ENCODE measurements around the gene LILRB4.
"Not testable (repeated sequence)": the region's sequence is repeated elsewhere in the genome, so short reads cannot be mapped to it uniquely, and the experiment has no call there.

Gene LILRB4

DNA sequence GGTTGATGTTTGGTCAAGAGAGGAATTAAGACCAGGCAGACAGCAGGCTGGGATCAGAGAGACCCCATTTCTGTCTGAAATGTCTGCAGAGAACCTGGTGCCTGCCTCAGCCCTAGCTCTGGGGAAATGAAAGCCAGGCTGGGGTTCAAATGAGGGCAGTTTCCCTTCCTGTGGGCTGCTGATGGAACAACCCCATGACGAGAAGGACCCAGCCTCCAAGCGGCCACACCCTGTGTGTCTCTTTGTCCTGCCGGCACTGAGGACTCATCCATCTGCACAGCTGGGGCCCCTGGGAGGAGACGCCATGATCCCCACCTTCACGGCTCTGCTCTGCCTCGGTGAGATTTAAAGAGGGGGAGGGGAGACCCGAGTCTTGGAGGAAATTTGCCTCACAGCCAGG is at the start of gene LILRB4:
TSS of gene LILRB4 (plus strand) at position 256 of the 400 bp plus-strand sequence. CDS start at position 305, 49 bp downstream.
- no peak for DNase-seq (ENCODE audit: low spot score)

DNA sequence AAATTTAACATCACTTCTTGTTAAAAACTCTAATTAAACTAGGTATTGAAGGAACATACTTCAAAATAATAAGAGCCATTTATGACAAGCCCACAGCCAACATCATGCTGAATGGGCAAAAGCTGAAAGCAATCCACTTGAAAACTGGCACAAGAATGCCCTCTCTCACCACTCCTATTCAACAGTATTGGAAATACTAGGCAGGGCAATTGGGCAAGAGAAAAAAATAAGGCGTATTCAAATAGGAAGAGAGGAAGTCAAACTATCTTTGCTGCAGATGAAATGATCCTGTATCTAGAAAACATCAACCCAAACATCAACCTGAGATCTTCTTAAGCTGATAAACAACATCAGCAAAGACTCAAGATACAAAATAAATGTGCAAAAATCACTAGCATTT is 48.1 kb upstream of the LILRB4 start:
- DNase-seq (ENCODE audit: low spot score): no peak

DNA sequence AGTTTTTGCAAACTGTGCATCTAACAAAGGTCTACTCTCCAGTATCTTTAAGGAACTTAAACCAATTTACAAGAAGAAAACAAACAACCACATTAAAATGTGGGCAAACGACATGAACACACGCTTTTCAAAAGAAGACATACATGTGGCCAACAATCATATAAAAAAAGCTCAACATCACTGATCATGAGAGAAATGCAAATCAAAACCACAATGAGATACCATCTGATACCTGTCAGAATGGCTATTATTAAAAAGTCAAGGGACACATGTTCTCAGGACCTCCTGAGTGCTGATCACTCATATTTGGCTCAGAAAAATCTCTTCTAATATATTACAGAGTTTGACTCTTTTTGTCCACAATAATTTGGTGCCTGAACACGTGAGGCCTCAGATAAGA is 46.7 kb upstream of the LILRB4 start:
- DNase-seq (ENCODE audit: low spot score): no peak

DNA sequence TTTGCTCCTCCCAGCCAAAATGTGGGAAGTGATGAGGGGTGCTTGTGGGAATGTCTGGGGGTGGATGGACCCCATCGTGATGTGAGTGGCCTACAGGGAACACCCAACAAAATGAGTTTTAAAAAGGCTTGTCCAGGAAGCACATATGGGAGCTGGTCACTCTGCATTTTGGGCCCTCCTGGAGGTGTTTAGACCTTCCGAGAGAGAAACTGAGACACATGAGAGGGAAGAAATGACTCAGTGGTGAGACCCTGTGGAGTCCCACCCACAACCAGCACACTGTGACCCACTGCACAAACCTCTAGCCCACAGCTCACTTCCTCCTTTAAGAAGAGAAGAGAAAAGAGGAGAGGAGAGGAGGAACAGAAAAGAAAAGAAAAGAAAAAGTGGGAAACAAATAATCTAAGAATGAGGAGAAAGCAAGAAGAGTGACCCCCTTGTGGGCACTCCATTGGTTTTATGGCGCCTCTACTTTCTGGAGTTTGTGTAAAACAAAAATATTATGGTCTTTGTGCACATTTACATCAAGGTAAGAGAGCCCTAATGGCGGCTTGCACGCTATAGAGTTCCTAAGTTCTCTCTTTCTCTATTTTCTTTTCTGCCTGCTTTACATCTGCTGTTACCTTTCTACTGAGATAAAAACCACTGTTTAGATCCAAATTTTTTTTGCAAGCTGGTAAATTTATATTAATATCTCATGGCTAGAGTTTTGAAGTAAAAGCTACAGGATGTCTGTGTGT is 45.8 kb upstream of the LILRB4 start:
- DNase-seq (ENCODE audit: low spot score): no peak

DNA sequence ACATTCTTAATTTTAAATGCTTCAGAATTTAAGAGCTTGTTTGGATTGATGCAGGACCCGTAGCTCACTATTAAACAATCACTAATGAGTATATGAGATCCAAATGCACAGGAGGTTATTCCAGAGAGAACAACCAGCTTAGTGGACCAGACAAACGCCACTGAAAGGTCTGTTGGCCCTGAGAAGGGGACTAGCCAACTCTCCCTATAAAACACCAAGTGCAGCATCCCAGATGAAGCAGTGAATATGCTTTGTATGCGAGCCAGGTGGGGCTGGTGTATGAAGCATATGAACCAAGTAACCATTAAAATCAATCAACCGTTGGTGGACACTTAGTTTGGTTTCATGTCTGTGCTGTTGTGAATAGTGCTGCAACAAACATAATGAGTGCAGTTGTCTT is 42.3 kb upstream of the LILRB4 start:
- DNase-seq (ENCODE audit: low spot score): no peak

DNA sequence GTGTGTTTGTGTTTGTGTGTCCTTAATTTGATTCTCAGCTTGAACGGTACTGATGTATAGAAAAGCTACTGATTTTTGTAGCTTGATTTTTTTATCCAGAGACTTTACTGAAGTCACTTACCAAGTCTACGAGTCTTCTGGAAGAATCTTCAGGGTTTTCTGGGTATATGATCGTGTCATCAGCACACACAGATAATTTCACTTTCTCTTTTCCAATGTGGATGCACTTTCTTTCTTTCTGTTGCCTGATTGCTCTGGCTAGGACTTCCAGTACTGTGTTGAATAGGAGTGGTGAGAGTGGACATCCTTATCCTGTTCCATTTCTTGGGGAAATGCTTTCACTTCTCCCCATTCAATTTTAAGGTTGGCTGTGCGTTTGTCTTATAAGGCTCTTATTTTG is 40.4 kb upstream of the LILRB4 start:
- DNase-seq (ENCODE audit: low spot score): no peak

DNA sequence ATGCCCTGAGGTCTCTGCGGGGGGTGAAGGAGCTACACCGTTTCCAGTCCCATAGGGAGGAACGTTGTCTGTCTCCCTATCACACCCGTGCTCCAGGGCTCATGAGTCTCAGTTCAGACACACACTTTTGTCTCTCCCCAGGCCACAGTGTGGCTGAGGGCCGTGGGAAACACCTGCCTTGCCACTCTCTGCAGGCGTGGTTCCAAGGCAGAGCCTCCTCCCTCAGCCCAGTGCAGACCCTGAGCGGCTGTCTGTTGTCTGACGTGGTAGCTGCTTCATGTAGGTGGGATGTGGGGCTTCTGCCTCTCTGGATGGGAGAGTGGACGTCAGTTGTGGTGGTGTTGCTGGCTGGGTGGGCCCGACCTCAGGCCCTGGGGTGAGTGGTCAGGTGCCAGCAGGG is 38.6 kb upstream of the LILRB4 start:
- not testable (repeated sequence) for DNase-seq (ENCODE audit: low spot score)

DNA sequence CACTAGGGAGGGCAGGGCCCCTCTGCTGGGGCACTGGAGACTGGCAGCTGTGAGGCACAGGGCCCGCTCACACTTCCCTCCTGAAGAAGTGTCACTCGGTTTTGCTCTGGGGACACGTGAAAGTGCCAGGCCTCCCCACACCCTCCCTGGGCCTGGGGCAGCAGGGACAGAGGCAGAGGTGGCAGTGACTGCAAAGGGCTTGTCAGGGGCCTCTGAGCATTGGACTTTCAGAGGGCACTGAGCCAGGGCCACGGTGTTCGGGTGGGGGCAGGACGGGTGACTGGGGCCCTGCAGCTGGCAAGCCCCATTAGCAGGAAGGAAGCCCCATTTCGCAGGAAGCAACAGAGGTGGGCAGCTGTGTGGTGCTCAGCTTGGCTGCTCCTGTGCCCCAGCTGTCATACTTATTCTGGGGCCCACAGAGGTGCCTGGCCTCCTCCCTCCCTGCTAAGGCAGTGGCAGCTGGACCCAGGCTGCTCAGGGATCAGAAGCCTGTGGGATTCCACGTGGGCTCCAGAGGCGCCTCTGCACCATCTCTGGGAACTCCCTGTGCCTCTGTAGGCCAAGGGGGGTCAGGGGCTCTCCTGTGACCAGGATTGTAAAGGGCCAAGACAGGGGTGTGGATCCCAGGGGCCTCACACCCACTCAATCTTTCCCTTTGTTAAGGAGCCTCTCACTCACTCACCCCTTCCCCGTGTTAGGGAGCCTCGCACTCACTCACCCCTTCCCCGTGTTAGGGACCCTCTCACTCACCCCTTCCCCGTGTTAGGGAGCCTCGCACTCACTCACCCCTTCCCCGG is 37.7 kb upstream of the LILRB4 start:
- DNase-seq (ENCODE audit: low spot score): not testable (repeated sequence)

DNA sequence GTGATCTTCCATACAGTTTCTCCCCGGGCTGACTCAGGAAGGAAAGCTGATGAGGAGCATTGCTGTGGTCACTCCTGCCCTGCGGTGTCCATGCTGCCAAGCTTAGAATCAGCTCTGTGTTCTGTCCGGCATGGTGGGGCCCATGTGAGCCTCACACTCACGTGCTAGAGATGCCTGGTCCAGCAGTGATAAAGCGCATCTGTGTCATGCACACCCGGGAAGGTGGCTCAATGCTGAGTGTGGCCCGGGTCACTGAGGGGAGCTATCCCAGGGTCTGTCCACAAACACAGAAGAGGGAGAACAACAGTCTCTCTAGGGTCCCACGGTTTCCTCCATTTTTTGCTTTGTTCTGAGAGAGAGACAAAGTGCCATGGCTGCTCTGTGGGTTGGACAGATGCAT is 36.0 kb upstream of the LILRB4 start:
- DNase-seq (ENCODE audit: low spot score): no peak

DNA sequence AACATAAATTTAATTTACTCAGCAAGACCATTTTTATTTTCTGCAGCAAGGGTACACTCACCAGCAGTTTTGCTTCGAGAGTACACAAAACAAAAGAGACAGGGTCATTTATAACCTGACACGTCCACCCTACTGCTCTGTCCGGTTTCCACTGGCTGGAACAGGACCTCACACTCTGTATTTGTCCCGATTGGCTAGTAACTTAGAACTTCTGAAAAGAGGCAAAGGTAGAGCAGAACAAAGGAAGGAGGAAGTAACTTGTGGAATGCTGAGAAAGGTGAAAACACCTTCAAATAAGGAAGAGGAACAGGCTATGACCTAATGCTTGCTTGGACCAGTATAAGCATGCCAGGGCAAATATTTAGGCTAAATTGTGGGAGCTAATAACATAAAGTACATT is 34.9 kb upstream of the LILRB4 start:
- not testable (repeated sequence) for DNase-seq (ENCODE audit: low spot score)

DNA sequence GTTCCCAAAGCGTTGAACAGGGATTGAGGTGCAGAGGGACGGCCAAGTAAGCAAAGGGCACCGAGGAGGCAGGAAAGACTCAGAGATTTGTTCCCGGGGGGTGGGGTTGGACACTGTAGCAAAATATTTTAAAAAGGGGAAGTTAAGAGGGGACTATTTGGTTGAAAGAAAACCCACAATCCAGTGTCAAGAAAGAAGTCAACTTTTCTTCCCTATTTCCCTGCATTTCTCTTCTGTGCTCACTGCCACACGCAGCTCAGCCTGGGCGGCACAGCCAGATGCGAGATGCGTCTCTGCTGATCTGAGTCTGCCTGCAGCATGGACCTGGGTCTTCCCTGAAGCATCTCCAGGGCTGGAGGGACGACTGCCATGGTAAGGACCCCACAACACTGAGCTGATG is 32.5 kb upstream of the LILRB4 start, which contains the start of gene LILRB1:
TSS of gene LILRB1 (plus strand) at position 223 of the 400 bp plus-strand sequence. CDS start 590 bp downstream, outside the sequence.
- not testable (repeated sequence) for DNase-seq (ENCODE audit: low spot score)

DNA sequence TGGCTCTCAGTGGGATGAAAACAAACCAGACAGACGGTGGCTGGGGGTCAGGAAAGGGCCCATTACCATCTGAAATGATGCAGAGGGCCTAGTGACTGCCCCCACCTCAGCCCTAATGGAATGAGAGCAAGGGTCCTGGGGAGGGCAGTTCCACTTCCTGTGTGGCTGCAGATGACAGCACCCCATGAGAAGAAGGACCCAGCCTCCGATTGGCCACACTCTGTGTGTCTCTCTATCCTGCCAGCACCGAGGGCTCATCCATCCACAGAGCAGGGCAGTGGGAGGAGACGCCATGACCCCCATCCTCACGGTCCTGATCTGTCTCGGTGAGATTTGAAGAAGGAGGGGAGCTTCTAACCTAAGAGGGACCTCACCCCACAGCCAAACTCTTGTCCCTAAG is 32.0 kb upstream of the LILRB4 start:
- DNase-seq (ENCODE audit: low spot score): no peak

DNA sequence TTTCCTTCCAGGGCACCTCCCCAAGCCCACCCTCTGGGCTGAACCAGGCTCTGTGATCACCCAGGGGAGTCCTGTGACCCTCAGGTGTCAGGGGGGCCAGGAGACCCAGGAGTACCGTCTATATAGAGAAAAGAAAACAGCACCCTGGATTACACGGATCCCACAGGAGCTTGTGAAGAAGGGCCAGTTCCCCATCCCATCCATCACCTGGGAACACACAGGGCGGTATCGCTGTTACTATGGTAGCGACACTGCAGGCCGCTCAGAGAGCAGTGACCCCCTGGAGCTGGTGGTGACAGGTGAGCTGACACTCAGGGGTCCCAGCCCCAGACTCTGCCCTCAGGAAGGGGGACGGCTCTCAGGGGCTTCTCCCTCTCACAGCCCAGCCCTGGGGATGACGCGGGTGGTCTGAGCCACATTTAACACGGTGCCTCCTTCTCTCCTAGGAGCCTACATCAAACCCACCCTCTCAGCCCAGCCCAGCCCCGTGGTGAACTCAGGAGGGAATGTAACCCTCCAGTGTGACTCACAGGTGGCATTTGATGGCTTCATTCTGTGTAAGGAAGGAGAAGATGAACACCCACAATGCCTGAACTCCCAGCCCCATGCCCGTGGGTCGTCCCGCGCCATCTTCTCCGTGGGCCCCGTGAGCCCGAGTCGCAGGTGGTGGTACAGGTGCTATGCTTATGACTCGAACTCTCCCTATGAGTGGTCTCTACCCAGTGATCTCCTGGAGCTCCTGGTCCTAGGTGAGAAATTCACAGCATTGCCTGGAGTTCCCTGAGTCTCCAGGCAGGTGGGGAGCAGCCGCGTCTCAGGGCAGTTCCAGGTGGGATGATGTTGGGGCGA is 31.1 kb upstream of the LILRB4 start:
- DNase-seq (ENCODE audit: low spot score): not testable (repeated sequence)

DNA sequence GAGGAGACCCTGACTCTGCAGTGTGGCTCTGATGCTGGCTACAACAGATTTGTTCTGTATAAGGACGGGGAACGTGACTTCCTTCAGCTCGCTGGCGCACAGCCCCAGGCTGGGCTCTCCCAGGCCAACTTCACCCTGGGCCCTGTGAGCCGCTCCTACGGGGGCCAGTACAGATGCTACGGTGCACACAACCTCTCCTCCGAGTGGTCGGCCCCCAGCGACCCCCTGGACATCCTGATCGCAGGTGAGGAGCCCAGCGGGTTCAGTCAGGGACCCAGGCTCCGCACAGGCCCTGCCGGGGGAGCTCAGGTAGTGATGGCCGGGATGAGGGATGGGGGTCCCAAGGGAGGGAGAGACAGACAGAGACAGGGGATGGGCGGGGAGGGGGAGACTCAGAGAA is 30.3 kb upstream of the LILRB4 start:
- DNase-seq (ENCODE audit: low spot score): not testable (repeated sequence)

DNA sequence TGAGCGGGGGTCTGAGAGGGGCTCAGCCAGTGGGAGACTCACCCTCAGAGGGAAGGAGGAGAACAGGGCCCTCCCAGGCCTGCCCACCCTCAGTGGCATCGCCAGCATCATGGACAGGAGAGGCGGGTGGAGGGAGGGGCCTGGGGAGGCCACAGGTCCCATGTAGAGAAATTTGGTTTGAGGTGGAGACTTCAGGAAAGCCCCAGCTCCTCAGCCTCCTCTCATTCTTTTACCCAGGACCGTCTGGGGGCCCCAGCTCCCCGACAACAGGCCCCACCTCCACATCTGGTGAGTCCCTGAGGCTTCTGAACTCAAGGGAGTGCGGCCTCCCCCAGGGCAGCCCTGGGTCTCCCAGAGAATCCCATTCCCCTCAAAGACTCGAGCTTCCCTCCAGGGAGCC is 29.4 kb upstream of the LILRB4 start:
- DNase-seq (ENCODE audit: low spot score): no peak

DNA sequence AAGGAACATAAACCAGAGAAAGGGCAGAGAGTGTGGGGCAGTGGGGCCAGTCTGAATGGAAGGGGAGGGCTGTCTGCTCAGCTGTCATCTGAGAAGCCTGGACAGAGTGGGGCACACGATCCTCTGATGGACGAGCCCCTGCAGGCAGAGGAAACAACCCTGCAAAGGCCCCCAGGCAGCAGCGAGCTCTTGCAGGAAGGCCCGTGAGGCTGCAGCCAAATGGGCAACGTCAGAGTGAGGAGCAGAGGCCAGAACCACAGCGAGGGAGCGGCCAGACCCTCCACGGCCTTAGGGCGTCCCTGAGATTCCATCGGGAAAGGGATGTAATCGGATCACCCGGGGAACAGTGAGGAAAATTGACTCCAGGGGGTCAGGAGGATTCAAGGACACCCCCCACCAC is 26.7 kb upstream of the LILRB4 start:
- not testable (repeated sequence) for DNase-seq (ENCODE audit: low spot score)

DNA sequence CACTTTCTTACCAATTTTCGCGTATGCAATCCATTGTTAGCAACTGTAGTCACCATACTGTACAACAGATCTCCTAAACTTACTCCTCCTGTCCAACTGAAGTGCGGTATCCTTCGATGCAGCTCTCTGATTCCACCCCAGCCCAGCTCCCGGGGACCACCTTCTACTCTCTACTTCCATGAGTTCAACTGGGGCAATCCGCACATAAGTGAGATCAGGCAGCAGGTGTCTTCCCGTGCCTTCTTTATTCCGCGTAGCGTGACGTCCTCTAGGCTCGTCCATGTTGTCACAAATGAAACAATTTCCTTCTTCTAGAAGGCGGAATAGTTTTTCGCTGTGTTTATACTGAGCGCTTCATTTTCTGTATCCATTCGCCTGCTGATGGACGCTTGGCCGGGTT is 24.1 kb upstream of the LILRB4 start:
- no peak for DNase-seq (ENCODE audit: low spot score)

DNA sequence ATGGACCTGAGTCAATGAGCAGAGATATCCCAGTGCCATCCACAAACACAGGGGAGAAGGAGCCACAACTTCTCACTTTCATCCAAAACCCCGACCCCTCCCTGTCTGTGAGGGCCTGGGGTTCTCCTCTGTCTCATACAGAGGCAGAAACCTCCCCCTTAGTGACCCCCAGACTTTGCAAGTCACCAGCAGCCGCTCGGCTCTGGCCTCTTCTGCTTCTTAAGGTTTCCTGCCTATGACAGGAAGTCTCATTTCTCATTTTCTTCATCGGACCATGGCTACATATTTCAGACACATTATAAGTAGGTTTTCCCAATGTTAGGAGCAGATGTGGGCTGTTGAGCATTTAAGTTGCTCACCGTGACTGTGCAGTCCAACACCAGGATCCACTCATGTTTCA is 19.8 kb upstream of the LILRB4 start:
- not testable (repeated sequence) for DNase-seq (ENCODE audit: low spot score)

DNA sequence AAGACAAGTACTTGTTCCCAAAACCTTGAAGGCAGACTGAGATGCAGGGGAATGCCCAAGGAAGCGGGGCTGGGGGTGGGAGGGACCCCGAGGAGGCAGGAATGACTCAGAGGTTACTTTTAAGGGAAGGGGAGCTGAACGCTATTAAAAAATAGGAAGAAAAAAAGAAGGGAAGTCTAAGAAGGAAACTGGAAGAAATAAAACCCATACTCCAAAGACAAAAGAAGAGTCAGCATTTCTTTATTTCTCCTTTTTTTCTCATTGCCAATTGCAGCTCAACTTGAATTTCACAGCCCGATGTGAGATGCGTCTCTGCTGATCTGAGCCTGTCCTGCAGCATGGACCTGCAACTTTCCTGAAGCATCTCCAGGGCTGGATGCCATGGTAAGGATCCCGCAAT is 19.2 kb upstream of the LILRB4 start:
- not testable (repeated sequence) for DNase-seq (ENCODE audit: low spot score)

DNA sequence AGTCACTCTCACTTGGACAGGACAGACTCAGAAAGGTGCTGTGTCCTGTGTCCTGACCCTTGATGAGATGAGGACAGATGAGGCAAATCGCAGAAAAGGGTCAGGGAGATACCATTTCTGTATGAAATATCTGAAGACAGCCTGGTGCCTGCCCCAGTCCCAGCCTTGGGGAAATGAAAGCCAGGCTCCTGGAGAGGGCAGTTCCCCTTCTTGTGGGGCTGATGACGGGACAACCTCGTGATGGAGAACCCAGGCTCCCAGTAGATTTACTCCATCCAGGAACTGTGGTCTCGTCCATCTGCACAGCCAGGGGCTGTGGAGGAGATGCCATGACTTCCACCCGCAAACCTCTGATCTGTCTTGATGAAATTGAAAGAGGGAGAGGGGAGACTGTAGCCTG is 18.7 kb upstream of the LILRB4 start:
- DNase-seq (ENCODE audit: low spot score): no peak

DNA sequence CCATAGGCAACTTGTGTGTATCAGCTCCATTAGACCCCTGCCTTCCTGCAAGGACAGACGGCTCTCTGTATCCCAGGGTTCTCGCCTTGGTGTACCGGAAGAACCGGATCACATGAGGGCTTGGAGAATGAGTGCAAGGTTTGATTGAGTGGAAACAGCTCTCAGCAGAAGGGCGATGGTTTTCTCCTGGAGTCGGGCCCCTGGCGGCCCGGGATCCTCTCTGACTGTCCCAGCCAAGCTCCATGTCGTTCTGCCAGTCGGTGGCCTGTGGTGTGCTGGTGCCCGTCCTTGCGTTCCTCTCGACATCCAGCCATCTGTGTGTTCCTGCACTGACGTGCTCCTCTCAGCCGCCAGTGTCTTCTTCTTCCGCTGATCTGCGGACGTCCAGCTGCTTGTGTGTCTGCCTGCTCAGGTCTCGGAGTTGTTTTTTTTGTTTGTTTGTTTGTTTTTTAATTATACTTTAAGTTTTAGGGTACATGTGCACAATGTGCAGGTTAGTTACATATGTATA is 16.4 kb upstream of the LILRB4 start:
- DNase-seq (ENCODE audit: low spot score): no peak

DNA sequence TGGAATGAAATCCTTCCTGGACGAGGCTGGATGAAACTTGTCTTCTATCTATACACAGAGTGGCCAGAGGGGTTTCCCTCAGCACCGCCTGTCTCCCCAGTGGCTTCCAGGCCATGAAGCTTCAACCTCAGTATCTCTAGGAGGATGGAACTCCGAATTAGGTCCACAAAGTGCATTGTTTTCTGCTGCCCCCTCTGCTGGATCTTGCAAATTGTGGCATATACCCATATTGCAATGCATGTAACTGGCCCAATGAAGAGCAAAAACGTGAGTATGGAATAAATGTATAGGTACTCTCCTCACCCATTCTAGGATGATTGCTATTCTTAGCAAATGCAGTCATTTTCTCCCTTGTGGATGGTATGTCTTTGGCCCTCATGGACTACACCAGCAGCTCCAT is 14.7 kb upstream of the LILRB4 start:
- DNase-seq (ENCODE audit: low spot score): no peak
